CD14-positive monocyte (primary cell): ENCODE measurements around the gene CDK5RAP3. TPM values are rescaled to one million over a fixed set of nuclear protein-coding genes. Genes with fewer than 3 reads are reported as not detected.

Source experiments
- DNase-seq, 3 donors: peaks; one replicate each; pipeline ENCODE4 v3.0.0-alpha.2; 2011 to 2022
- H2AFZ ChIP-seq: 2 replicates; pipeline ENCODE4 v1.6.0; 2012; ENCODE audit warnings: mild to moderate bottlenecking, low read depth, low read length, inconsistent platforms; ENCODE audit not compliant: insufficient read depth, poor library complexity, severe bottlenecking
- H3K27ac ChIP-seq, 2 donors: 1 replicate in 1 of 2; 2 replicates in 1 of 2; pipeline ENCODE4 v1.5.1; 2012 to 2013; ENCODE audit warnings: low read length in 2 of 2, control low read depth in 1 of 2, inconsistent platforms in 1 of 2, low read depth in 1 of 2, mild to moderate bottlenecking in 1 of 2
- H3K27me3 ChIP-seq, 2 donors: one replicate each; pipeline versions ENCODE4 v1.6.0 to v1.6.1; 2011 to 2013; ENCODE audit warnings: low read length in 2 of 2; ENCODE audit not compliant: control insufficient read depth in 2 of 2, insufficient read depth in 2 of 2
- H3K36me3 ChIP-seq, 2 donors: replicated peaks in 1 of 2; 1 replicate in 1 of 2; 2 replicates in 1 of 2; pipeline versions ENCODE4 v1.5.1 to v1.6.1; 2012 to 2013; ENCODE audit warnings: low read length in 2 of 2, control low read depth in 1 of 2, inconsistent platforms in 1 of 2, mild to moderate bottlenecking in 1 of 2; ENCODE audit not compliant: insufficient read depth in 2 of 2, control insufficient read depth in 1 of 2
- H3K4me1 ChIP-seq, 2 donors: 1 replicate in 1 of 2; 2 replicates in 1 of 2; pipeline versions ENCODE4 v1.5.1 to v1.6.1; 2012 to 2013; ENCODE audit warnings: low read length in 2 of 2, control low read depth in 1 of 2, inconsistent platforms in 1 of 2, mild to moderate bottlenecking in 1 of 2, moderate library complexity in 1 of 2; ENCODE audit not compliant: insufficient read depth in 2 of 2, control insufficient read depth in 1 of 2
- H3K4me2 ChIP-seq: replicated peaks from 2 replicates; pipeline ENCODE3; 2012; ENCODE audit warnings: low read length, moderate library complexity, mild to moderate bottlenecking; ENCODE audit not compliant: poor library complexity, severe bottlenecking; ENCODE audit errors: extremely low read depth
- H3K4me3 ChIP-seq, 3 experiments: fragments of 200-600 bp in 1 of 3; sonication (generic) in 1 of 3; replicated peaks in 1 of 3; 1 replicate in 2 of 3; 2 replicates in 1 of 3; pipeline ENCODE4 v1.5.1; 2011 to 2013; ENCODE audit warnings: low read length in 3 of 3, mild to moderate bottlenecking in 3 of 3, control low read depth in 2 of 3, low read depth in 2 of 3, inconsistent platforms in 1 of 3, moderate library complexity in 1 of 3
- H3K79me2 ChIP-seq: 2 replicates; pipeline ENCODE4 v1.6.0; 2012; ENCODE audit warnings: mild to moderate bottlenecking, control low read depth, inconsistent platforms, low read length, moderate library complexity; ENCODE audit not compliant: insufficient read depth
- H3K9ac ChIP-seq: 2 replicates; pipeline ENCODE4 v1.6.0; 2017; ENCODE audit warnings: low read length, mild to moderate bottlenecking; ENCODE audit not compliant: insufficient read depth, poor library complexity, severe bottlenecking
- H3K9me3 ChIP-seq, 2 donors: replicated peaks in 1 of 2; 1 replicate in 1 of 2; 2 replicates in 1 of 2; pipeline versions ENCODE4 v1.5.1 to v1.6.1; 2012 to 2013; ENCODE audit warnings: low read length in 2 of 2, control low read depth in 1 of 2; ENCODE audit not compliant: control insufficient read depth in 1 of 2, insufficient read depth in 1 of 2
- H4K20me1 ChIP-seq: 2 replicates; pipeline ENCODE4 v1.6.0; 2012; ENCODE audit warnings: mild to moderate bottlenecking, low read length, control low read depth, moderate library complexity; ENCODE audit not compliant: insufficient read depth
- H3K27ac Mint-ChIP-seq, 7 donors: one replicate each; pipeline ENCODE4 v1.8.0; 2020; ENCODE audit warnings: mild to moderate bottlenecking in 7 of 7, mixed read lengths in 7 of 7, moderate library complexity in 6 of 7, inconsistent platforms in 2 of 7
- H3K27me3 Mint-ChIP-seq, 3 donors: one replicate each; pipeline ENCODE4 v1.8.0; 2021 to 2022; ENCODE audit warnings: low read depth in 3 of 3, mild to moderate bottlenecking in 3 of 3, mixed read lengths in 3 of 3, moderate library complexity in 3 of 3, inconsistent platforms in 1 of 3
- H3K36me3 Mint-ChIP-seq, 2 donors: one replicate each; pipeline ENCODE4 v1.8.0; 2020; ENCODE audit warnings: mixed read lengths in 2 of 2, inconsistent platforms in 1 of 2, mild to moderate bottlenecking in 1 of 2
- H3K4me1 Mint-ChIP-seq: one replicate; pipeline ENCODE4 v1.8.0; 2020; ENCODE audit warnings: mild to moderate bottlenecking, mixed read lengths
- H3K4me3 Mint-ChIP-seq, 2 donors: one replicate each; pipeline ENCODE4 v1.8.0; 2020; ENCODE audit warnings: mild to moderate bottlenecking in 2 of 2, mixed read lengths in 2 of 2, moderate library complexity in 1 of 2
- H3K9me3 Mint-ChIP-seq, 7 donors: one replicate each; pipeline ENCODE4 v1.8.0; 2020 to 2022; ENCODE audit warnings: mixed read lengths in 7 of 7, mild to moderate bottlenecking in 6 of 7, moderate library complexity in 6 of 7, inconsistent platforms in 2 of 7
- WGBS: methylation state at CpG from one replicate; pipeline ENCODE4 v1.1.5; 2013; ENCODE audit warnings: missing lambda C conversion rate; ENCODE audit not compliant: insufficient coverage; 5-methylcytosine and 5-hydroxymethylcytosine counted together
- intact Hi-C, 2 donors: fragments of 100-400 bp; cut with micrococcal nuclease; formaldehyde crosslinking; loops; one replicate each; pipeline versions ENCODE4 v1.15.0 to v1.15.1; 2023
- polyA plus RNA-seq, 3 donors: library from polyadenylated mRNA; depleted of rRNA in 1 of 3; unstranded in 2 of 3; stranded (reverse) in 1 of 3; fragments of 300-500 nt in 2 of 3; fragments of >200 nt in 1 of 3; fragmentation: Illumina TruSeq in 2 of 3; gene quantifications; 1 replicate in 2 of 3; 2 replicates in 1 of 3; pipeline ENCODE4 v1.2.3, GENCODE V29; 2012 to 2021
- TF ChIP-seq, protein P1 (sequence below): fragments of 200-600 bp; IDR thresholded peaks from one replicate; pipeline ENCODE4 v1.8.0; 2022; ENCODE audit warnings: antibody characterized with exemption, mild to moderate bottlenecking

CDK5RAP3 gene
- polyA plus RNA-seq, 3 donors, result 86.1 to 782 (median 94.4) TPM

DNA sequence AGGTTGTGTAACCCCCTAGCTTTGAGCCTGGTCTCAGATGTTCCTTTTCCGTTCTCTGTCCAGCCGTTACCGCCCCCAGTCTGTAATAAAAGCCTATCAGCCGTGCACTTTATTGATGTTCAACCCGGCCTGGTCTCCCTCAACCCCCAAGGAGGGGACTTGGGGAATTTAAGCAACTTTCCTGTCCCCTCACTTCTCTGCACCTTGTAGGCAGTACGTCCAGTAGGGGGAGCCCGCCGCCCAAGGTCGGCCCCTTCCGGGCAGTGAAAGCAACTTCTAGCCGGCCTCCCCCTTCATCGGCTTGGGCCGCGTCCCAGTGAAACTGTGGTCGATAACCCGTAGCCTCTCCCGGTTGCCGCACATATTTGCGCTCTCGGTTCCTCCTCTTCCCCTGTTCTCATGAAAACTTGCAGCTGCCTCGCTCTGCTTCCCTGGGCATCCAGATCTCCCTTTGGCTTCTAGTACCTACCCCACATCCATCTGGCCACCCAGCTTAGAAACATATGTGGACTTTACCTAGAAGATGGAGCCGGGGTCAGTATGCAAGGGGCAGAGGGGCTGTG lies 21.6 kb upstream of the CDK5RAP3 start:
- no peaks in the 10 kb centered on the region for H4K20me1 ChIP-seq
- H3K4me3 ChIP-seq, result peak overlapping the region; percentile 2 to 72 (median 18)
- H3K36me3 ChIP-seq, result peaks cover 3 to 13% of the 10 kb centered on the region in 2 donors
- 1% methylated on average over 17 of the region's 22 CpGs for WGBS
- no peaks in the 10 kb centered on the region for H3K79me2 ChIP-seq
- H3K4me3 Mint-ChIP-seq, result peak overlapping the region; percentile 79 to 95
- TF ChIP-seq, protein P1, sequence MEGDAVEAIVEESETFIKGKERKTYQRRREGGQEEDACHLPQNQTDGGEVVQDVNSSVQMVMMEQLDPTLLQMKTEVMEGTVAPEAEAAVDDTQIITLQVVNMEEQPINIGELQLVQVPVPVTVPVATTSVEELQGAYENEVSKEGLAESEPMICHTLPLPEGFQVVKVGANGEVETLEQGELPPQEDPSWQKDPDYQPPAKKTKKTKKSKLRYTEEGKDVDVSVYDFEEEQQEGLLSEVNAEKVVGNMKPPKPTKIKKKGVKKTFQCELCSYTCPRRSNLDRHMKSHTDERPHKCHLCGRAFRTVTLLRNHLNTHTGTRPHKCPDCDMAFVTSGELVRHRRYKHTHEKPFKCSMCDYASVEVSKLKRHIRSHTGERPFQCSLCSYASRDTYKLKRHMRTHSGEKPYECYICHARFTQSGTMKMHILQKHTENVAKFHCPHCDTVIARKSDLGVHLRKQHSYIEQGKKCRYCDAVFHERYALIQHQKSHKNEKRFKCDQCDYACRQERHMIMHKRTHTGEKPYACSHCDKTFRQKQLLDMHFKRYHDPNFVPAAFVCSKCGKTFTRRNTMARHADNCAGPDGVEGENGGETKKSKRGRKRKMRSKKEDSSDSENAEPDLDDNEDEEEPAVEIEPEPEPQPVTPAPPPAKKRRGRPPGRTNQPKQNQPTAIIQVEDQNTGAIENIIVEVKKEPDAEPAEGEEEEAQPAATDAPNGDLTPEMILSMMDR, result peak; percentile 95
- H3K9ac ChIP-seq, result peak overlapping the region; percentile 47
- H3K4me1 Mint-ChIP-seq, result peaks cover 60% of the 10 kb centered on the region
- peak; percentile 58 to 76 (median 71) for DNase-seq
- peaks cover 0 to 1% (median 0%) of the 10 kb centered on the region in 3 donors for H3K27me3 Mint-ChIP-seq
- H3K27ac ChIP-seq, result peak overlapping the region; percentile 37 to 60
- H3K4me2 ChIP-seq, result peak overlapping the region; percentile 79
- intact Hi-C loops, result loop anchor here in 1 of 2 donors (10.0 kb wide), 1 partner anchor 54 kb away; the partner anchor contains the start of gene SP2
- no peaks in the 10 kb centered on the region for H3K9me3 ChIP-seq
- peak overlapping the region in 6 of 7 donors; percentile 33 to 88 (median 66) for H3K27ac Mint-ChIP-seq
- no peaks in the 10 kb centered on the region for H3K27me3 ChIP-seq
- peaks cover 0 to 2% (median 0%) of the 10 kb centered on the region in 7 donors for H3K9me3 Mint-ChIP-seq
- peak overlapping the region; percentile 85 for H2AFZ ChIP-seq
- peaks cover 22 to 27% of the 10 kb centered on the region in 2 donors for H3K36me3 Mint-ChIP-seq
- H3K4me1 ChIP-seq, result peaks cover 54 to 60% of the 10 kb centered on the region in 2 donors

DNA sequence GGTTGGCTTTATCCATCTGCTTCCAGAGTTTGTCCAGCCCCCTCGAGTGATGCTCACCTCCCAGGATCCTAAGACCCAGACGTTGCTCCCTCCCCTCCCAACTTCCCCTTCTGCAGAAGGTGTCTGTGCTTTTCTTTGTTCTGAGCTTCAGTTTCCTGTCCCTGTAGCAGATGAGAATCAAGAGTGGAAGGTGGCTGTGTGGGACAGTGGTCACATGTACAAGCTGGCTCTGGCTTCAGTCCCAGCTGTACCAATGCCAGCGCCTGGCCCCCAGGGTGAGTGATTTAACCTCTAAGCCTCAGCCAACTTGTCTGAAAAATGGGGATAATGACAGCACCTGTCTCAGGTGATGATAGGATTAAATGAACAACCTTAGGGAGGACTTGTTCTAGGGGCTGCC lies 21.0 kb upstream of the CDK5RAP3 start:
- intact Hi-C loops, result loop anchor here in 1 of 2 donors (10.0 kb wide), 1 partner anchor 55 kb away; the partner anchor contains the start of gene SP2
- H3K27ac ChIP-seq, result no peak overlapping the region
- no CpG with 5 or more reads among the region's 3 CpGs for WGBS

More for the DNA sequence above, 21.0 kb upstream of the CDK5RAP3 start:
- peak overlapping the region; percentile 85 for H2AFZ ChIP-seq
- H3K4me2 ChIP-seq, result peak overlapping the region; percentile 79
- peak overlapping the region in 2 of 7 donors; percentile 27 to 75 for H3K27ac Mint-ChIP-seq
- peaks cover 20 to 21% of the 10 kb centered on the region in 2 donors for H3K36me3 Mint-ChIP-seq
- peaks cover 3 to 13% of the 10 kb centered on the region in 2 donors for H3K36me3 ChIP-seq
- no peak for DNase-seq
- H3K9me3 ChIP-seq, result no peaks in the 10 kb centered on the region
- H3K4me1 Mint-ChIP-seq, result peaks cover 53% of the 10 kb centered on the region
- TF ChIP-seq, protein P1, result no peak
- peaks cover 0 to 1% (median 0%) of the 10 kb centered on the region in 3 donors for H3K27me3 Mint-ChIP-seq
- H3K27me3 ChIP-seq, result no peaks in the 10 kb centered on the region
- H3K79me2 ChIP-seq, result no peaks in the 10 kb centered on the region
- H3K4me1 ChIP-seq, result peaks cover 47 to 53% of the 10 kb centered on the region in 2 donors
- no peaks in the 10 kb centered on the region for H4K20me1 ChIP-seq
- no peak overlapping the region for H3K9ac ChIP-seq
- H3K4me3 ChIP-seq, result no peak overlapping the region
- no peak overlapping the region for H3K4me3 Mint-ChIP-seq
- H3K9me3 Mint-ChIP-seq, result peaks cover 0 to 2% (median 0%) of the 10 kb centered on the region in 7 donors
